Spleen (tissue), 11 donors: Measurements from ENCODE around the gene CD226. TPM values are rescaled to one million over a fixed set of nuclear protein-coding genes. Genes with fewer than 3 reads are reported as not detected.
"Not testable (repeated sequence)": the region's sequence is repeated elsewhere in the genome, so short reads cannot be mapped to it uniquely, and the experiment has no call there.

Experiments
- DNase-seq: peaks from one replicate; pipeline ENCODE4 v3.0.0-alpha.2; 2020
- H3K27ac ChIP-seq, 8 donors: fragments of 200-600 bp; sonication (generic) in 7 of 8; 1 replicate in 4 of 8; 2 replicates in 4 of 8; pipeline versions ENCODE4 v1.5.0 to v1.8.0; 2016 to 2021; ENCODE audit warnings: inconsistent platforms in 4 of 8, mild to moderate bottlenecking in 4 of 8, moderate library complexity in 1 of 8
- H3K27me3 ChIP-seq, 7 donors: fragments of 200-600 bp; sonication (generic) in 6 of 7; replicated peaks in 1 of 7; 1 replicate in 4 of 7; 2 replicates in 3 of 7; pipeline versions ENCODE4 v1.5.0 to v1.8.0; 2016 to 2021; ENCODE audit warnings: inconsistent platforms in 3 of 7, mild to moderate bottlenecking in 1 of 7
- H3K36me3 ChIP-seq, 6 donors: fragments of 200-600 bp; sonication (generic) in 5 of 6; 1 replicate in 4 of 6; 2 replicates in 2 of 6; pipeline versions ENCODE4 v1.5.0 to v1.8.0; 2016 to 2021; ENCODE audit warnings: inconsistent platforms in 2 of 6
- H3K4me1 ChIP-seq, 6 donors: fragments of 200-600 bp; sonication (generic) in 5 of 6; 1 replicate in 3 of 6; 2 replicates in 3 of 6; pipeline versions ENCODE4 v1.5.0 to v1.8.0; 2016 to 2021; ENCODE audit warnings: inconsistent platforms in 3 of 6
- H3K4me3 ChIP-seq, 8 donors: fragments of 200-600 bp; sonication (generic) in 7 of 8; 1 replicate in 4 of 8; 2 replicates in 4 of 8; pipeline versions ENCODE4 v1.5.0 to v1.8.0; 2016 to 2021; ENCODE audit warnings: inconsistent platforms in 4 of 8, mild to moderate bottlenecking in 4 of 8, moderate library complexity in 2 of 8
- H3K9me3 ChIP-seq, 8 donors: fragments of 200-600 bp; sonication (generic) in 7 of 8; 1 replicate in 4 of 8; 2 replicates in 4 of 8; pipeline versions ENCODE4 v1.5.0 to v1.8.0; 2016 to 2021; ENCODE audit warnings: inconsistent platforms in 4 of 8
- POLR2A ChIP-seq, 3 donors: fragments of 450-650 bp; IDR thresholded peaks; one replicate each; pipeline ENCODE4 v1.5.1; 2017; ENCODE audit warnings: antibody characterized with exemption in 3 of 3, mild to moderate bottlenecking in 1 of 3
- POLR2AphosphoS5 ChIP-seq, 3 donors: sonication (generic); formaldehyde crosslinking; IDR thresholded peaks; one replicate each; pipeline ENCODE4 v1.5.1; 2017; ENCODE audit warnings: antibody characterized with exemption in 3 of 3
- WGBS, 5 donors: extraction: QIAGEN DNeasy Blood & Tissue Kit in 3 of 5; methylation state at CpG; one replicate each; pipeline versions ENCODE4 v1.1.5 to v1.1.7; 2013 to 2018; 5-methylcytosine and 5-hydroxymethylcytosine counted together
- intact Hi-C: fragments of 100-400 bp; cut with DNase I; formaldehyde crosslinking; loops from one replicate; pipeline ENCODE4 v1.15.0; 2023; ENCODE audit warnings: low total_unique reads
- polyA plus RNA-seq, 3 donors: library from polyadenylated mRNA; stranded (reverse); fragments of 200-250 nt; gene quantifications; one replicate each; pipeline ENCODE4 v1.2.1, GENCODE V29; 2013
- total RNA-seq, 7 donors: library from RNA; depleted of rRNA in 3 of 7; stranded (reverse); fragments of >200 nt in 3 of 7; fragmentation: NEBNext Ultra II Directional in 4 of 7; extraction: Animal tissue kit (Norgen Biotek cat#: 25700) in 4 of 7; gene quantifications; one replicate each; pipeline versions ENCODE4 v1.1.0 to v1.2.1, GENCODE V29; 2016 to 2021
- TF ChIP-seq, protein P1 (sequence below), 11 experiments: fragments of 200-600 bp in 7 of 11; fragments of 450-650 bp in 4 of 11; sonication (generic) in 4 of 11; IDR thresholded peaks in 8 of 11; conservative IDR thresholded peaks in 3 of 11; 1 replicate in 7 of 11; 2 replicates in 4 of 11; pipeline versions ENCODE4 v1.4.0 to v1.8.0; 2016 to 2021; ENCODE audit warnings: antibody characterized with exemption in 11 of 11, inconsistent platforms in 4 of 11, mild to moderate bottlenecking in 1 of 11
- donor health status: healthy with polysubstance abuse.
- donor health status: DM: no; HTN: no; CAD: no; lungs with moderate emphysema.
- donor health status: DM: no; HTN: no; CAD: no.
- donor health status: Bipolar disorder and iron deficiency.
- donor health status: healthy.
- donor health status: DM: no; HTN: no; CAD: no.
- donor health status: DM: yes; HTN: yes; CAD: no.

CD226 gene
- total and polyA plus RNA-seq, 10 donors = 0.91 to 51.4 (median 31.7) TPM

DNA sequence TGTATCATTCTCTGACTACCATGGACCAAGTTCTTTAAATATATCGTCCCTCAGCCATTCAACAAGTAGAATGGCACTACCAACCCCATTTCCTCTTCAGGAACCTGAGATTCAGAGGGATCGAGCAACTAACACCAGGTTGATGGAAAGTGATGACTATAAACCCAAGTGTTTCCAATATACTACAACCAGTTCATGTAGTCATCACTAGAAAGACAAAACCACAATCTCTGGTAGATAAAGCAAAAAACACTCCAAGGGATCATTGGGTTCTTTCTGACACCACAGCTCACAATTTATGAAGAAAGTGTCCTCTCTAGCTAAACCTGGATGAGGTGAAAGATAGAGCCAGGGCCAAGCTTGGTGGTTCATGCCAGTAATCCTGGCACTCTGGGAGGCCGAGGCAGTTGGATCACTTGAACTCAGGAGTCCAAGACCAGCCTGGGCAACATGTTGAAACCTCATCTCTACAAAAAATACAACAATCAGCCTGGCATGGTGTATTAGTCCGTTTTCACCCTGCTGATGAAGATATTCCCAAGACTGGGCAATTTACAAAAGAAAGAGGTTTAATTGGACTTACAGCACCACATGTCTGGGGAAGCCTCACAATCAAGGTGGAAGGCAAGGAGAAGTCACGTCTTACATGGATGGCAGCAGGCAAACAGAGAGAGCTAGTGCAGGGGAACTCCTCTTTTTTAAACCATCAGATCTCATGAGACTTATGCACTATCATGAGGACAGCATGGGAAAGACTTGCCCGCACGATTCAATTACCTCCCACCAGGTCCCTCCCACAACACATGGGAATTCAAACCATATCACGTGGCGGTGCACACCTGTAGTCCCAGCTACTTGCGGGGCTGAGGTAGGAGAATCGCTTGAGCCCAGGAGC, 2.2 kb downstream of the CD226 start:
- intact Hi-C loops = no loop called here
- no peaks in the 10 kb centered on the region for H3K27me3 ChIP-seq
- H3K4me3 ChIP-seq = peak overlapping the region in 3 of 8 donors; percentile 17 to 52 (median 20)
- H3K4me1 ChIP-seq = peaks cover 24 to 77% (median 43%) of the 10 kb centered on the region in 6 donors
- H3K27ac ChIP-seq = peak overlapping the region in 5 of 8 donors; percentile 10 to 77 (median 66)
- TF ChIP-seq POLR2AphosphoS5 (IDR thresholded peaks at IDR 0.05) = no peak
- no peak for TF ChIP-seq POLR2A (IDR thresholded peaks at IDR 0.05)
- TF ChIP-seq, protein P1, sequence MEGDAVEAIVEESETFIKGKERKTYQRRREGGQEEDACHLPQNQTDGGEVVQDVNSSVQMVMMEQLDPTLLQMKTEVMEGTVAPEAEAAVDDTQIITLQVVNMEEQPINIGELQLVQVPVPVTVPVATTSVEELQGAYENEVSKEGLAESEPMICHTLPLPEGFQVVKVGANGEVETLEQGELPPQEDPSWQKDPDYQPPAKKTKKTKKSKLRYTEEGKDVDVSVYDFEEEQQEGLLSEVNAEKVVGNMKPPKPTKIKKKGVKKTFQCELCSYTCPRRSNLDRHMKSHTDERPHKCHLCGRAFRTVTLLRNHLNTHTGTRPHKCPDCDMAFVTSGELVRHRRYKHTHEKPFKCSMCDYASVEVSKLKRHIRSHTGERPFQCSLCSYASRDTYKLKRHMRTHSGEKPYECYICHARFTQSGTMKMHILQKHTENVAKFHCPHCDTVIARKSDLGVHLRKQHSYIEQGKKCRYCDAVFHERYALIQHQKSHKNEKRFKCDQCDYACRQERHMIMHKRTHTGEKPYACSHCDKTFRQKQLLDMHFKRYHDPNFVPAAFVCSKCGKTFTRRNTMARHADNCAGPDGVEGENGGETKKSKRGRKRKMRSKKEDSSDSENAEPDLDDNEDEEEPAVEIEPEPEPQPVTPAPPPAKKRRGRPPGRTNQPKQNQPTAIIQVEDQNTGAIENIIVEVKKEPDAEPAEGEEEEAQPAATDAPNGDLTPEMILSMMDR (IDR thresholded peaks at IDR 0.05 in 8 of 11, conservative IDR thresholded peaks at IDR 0.05 in 3 of 11) = no peak
- H3K36me3 ChIP-seq = peaks cover 0 to 16% (median 0%) of the 10 kb centered on the region in 6 donors
- 84 to 87% (median 86%) methylated on average over 11 of the region's 11 CpGs for WGBS, 5 donors
- no peak for DNase-seq
- peaks cover 0 to 25% (median 11%) of the 10 kb centered on the region in 8 donors for H3K9me3 ChIP-seq

DNA sequence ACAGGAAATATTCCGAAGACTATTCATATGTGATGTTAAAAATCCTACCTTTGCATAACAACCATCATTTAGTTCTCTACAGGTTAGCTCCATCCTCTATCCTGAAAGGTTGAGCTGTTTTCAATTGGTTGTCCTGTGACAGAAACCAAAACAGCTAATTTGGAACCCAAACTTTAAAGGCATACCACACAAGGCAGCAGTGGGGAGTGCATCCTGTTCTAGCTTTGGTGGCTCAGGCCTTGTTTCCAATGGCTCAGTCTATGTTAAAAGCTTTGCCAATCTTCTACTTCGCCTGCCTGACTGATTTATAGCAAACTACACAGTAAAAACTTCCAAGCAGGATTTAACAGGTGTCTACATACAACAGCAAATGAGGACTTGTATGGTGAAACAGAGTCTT, 3.2 kb downstream of the CD226 start:
- no peak for TF ChIP-seq POLR2AphosphoS5 (IDR thresholded peaks at IDR 0.05)
- intact Hi-C loops = no loop called here
- Histone ChIP-seq H3K36me3 (peaks cover 0 to 16% (median 0%) of the 10 kb centered on the region in 6 donors), H3K4me3 (peak overlapping the region in 2 of 8 donors; percentile 1 to 52), H3K9me3 (peaks cover 0 to 25% (median 11%) of the 10 kb centered on the region in 8 donors), H3K27me3 (no peaks in the 10 kb centered on the region), H3K27ac (peak overlapping the region in 3 of 8 donors; percentile 66 to 77 (median 69)), H3K4me1 (peaks cover 18 to 71% (median 32%) of the 10 kb centered on the region in 6 donors)
- DNase-seq = no peak
- WGBS, 5 donors = 90 to 94% (median 93%) methylated on average over 2 of the region's 2 CpGs

DNA sequence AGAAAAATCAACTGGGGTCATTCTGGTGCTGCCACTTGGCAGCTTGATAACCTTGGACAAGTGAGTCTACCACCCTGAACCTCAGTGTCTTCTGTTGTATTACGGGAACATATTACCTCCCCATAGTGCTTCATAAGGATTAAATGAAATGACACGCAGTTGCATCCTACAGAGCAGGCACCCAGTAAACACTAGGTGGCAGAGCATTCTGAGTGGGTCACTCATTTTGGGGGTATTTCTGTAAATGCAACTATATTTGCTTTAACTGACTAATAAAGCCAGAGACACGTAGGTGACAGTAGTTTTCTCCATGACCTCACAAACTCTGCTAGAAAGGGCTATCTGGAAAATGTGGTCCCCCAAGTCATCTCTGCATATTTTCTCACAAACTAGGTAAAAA, 4.7 kb downstream of the CD226 start:
- H3K4me3 ChIP-seq = no peak overlapping the region
- TF ChIP-seq POLR2A (IDR thresholded peaks at IDR 0.05) (no peak), POLR2AphosphoS5 (IDR thresholded peaks at IDR 0.05) (no peak)
- TF ChIP-seq, protein P1 (IDR thresholded peaks at IDR 0.05 in 8 of 11, conservative IDR thresholded peaks at IDR 0.05 in 3 of 11) = no peak
- intact Hi-C loops = no loop called here
- no peaks in the 10 kb centered on the region for H3K27me3 ChIP-seq
- peaks cover 6 to 63% (median 18%) of the 10 kb centered on the region in 6 donors for H3K4me1 ChIP-seq
- peaks cover 0 to 25% (median 11%) of the 10 kb centered on the region in 8 donors for H3K9me3 ChIP-seq
- no peak for DNase-seq
- 83 to 89% (median 87%) methylated on average over 3 of the region's 3 CpGs for WGBS, 5 donors
- no peak overlapping the region for H3K27ac ChIP-seq
- H3K36me3 ChIP-seq = peaks cover 0 to 16% (median 0%) of the 10 kb centered on the region in 6 donors

DNA sequence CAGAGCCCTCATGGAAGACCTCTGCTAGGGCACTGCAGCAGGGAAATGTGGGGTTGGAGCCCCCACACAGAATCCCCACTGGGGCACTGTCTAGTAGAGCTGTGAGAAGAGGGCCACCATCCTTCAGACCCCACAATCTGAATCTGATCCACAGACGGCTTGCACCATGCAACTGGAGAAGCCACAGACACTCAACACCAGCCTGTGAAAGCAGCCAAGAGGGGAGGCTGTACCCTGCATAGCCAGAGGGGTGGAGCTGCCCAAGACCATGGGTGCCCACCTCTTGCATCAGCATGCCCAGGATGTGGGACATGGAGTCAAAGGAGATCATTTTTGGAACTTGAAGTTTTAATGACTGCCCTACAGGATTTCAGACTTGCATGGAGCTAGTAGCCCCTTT, 6.5 kb downstream of the CD226 start:
- no peak for DNase-seq
- no peak overlapping the region for H3K4me3 ChIP-seq
- no peaks in the 10 kb centered on the region for H3K27me3 ChIP-seq
- peaks cover 0 to 25% (median 11%) of the 10 kb centered on the region in 8 donors for H3K9me3 ChIP-seq
- no peak overlapping the region for H3K27ac ChIP-seq
- WGBS, 5 donors = 82 to 100% (median 88%) methylated on average over 1 of the region's 1 CpG
- intact Hi-C loops = no loop called here
- no peak for TF ChIP-seq POLR2AphosphoS5 (IDR thresholded peaks at IDR 0.05)
- TF ChIP-seq POLR2A (IDR thresholded peaks at IDR 0.05) = no peak
- TF ChIP-seq, protein P1 (IDR thresholded peaks at IDR 0.05 in 8 of 11, conservative IDR thresholded peaks at IDR 0.05 in 3 of 11) = no peak
- H3K4me1 ChIP-seq = peaks cover 0 to 63% (median 10%) of the 10 kb centered on the region in 6 donors
- H3K36me3 ChIP-seq = peaks cover 0 to 16% (median 0%) of the 10 kb centered on the region in 6 donors

DNA sequence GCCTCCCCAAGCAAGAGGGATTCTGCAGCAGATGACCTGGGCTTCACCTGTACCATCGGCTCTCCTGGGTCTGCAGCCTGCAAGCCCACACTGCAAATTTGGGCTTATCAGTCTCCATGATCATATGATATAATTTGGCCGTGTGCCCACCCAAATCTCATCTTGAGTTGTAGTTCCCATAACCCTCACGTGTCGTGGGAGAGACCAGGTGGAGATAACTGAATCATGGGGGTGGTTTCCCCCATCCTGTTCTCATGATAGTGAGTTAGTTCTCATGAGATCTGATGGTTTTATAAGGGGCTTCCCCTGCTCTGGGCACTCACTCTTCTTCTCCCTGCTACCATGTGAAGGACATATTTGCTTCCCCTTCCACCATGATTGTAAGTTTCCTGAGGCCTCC, 7.9 kb downstream of the CD226 start:
- peaks cover 0 to 25% (median 11%) of the 10 kb centered on the region in 8 donors for H3K9me3 ChIP-seq
- H3K36me3 ChIP-seq = peaks cover 0 to 16% (median 0%) of the 10 kb centered on the region in 6 donors
- WGBS, 5 donors = 53 to 80% (median 75%) methylated on average over 4 of the region's 4 CpGs
- H3K27me3 ChIP-seq, H3K27ac ChIP-seq, intact Hi-C loops, DNase-seq, H3K4me3 ChIP-seq: not testable (repeated sequence)
- peaks cover 4 to 75% (median 23%) of the 10 kb centered on the region in 6 donors for H3K4me1 ChIP-seq
